Glutamatergic neuron (in vitro differentiated cells): ENCODE measurements around the gene CACNA1D. TPM values are rescaled to one million over a fixed set of nuclear protein-coding genes. Genes with fewer than 3 reads are reported as not detected.
"Not testable (repeated sequence)": the region's sequence is repeated elsewhere in the genome, so short reads cannot be mapped to it uniquely, and the experiment has no call there.

ENCODE experiments used
- DNase-seq: peaks from one replicate; pipeline ENCODE4 v3.0.0; 2022
- H3K27ac Mint-ChIP-seq: one replicate; pipeline ENCODE4 v1.8.0; 2020; ENCODE audit warnings: mild to moderate bottlenecking, mixed read lengths, inconsistent platforms; ENCODE audit not compliant: unreplicated experiment
- H3K27me3 Mint-ChIP-seq: one replicate; pipeline ENCODE4 v1.8.0; 2020; ENCODE audit warnings: mild to moderate bottlenecking, moderate library complexity, mixed read lengths, inconsistent platforms; ENCODE audit not compliant: unreplicated experiment
- H3K36me3 Mint-ChIP-seq: one replicate; pipeline ENCODE4 v1.8.0; 2020; ENCODE audit warnings: mild to moderate bottlenecking, mixed read lengths, inconsistent platforms; ENCODE audit not compliant: unreplicated experiment
- H3K4me1 Mint-ChIP-seq: one replicate; pipeline ENCODE4 v1.8.0; 2020; ENCODE audit warnings: mild to moderate bottlenecking, low read depth, mixed read lengths, inconsistent platforms; ENCODE audit not compliant: unreplicated experiment
- H3K4me3 Mint-ChIP-seq: one replicate; pipeline ENCODE4 v1.8.0; 2020; ENCODE audit warnings: mild to moderate bottlenecking, mixed read lengths, inconsistent platforms; ENCODE audit not compliant: unreplicated experiment
- H3K9me3 Mint-ChIP-seq: one replicate; pipeline ENCODE4 v1.8.0; 2020; ENCODE audit warnings: mild to moderate bottlenecking, moderate library complexity, mixed read lengths, inconsistent platforms; ENCODE audit not compliant: unreplicated experiment
- total RNA-seq: library from RNA; stranded (reverse); fragmentation: NEBNext Ultra II Directional; extraction: Animal tissue kit (Norgen Biotek cat#: 25700); gene quantifications from one replicate; pipeline ENCODE4 v1.2.1, GENCODE V29; 2021; ENCODE audit not compliant: unreplicated experiment
- TF ChIP-seq, protein P1 (sequence below): fragments of 200-600 bp; sonication (generic); IDR thresholded peaks from one replicate; pipeline ENCODE4 v1.5.0; 2021; ENCODE audit not compliant: partially characterized antibody, unreplicated experiment

The CACNA1D gene
- total RNA-seq, 1 donor from 2014 or later = 5.0 TPM

DNA sequence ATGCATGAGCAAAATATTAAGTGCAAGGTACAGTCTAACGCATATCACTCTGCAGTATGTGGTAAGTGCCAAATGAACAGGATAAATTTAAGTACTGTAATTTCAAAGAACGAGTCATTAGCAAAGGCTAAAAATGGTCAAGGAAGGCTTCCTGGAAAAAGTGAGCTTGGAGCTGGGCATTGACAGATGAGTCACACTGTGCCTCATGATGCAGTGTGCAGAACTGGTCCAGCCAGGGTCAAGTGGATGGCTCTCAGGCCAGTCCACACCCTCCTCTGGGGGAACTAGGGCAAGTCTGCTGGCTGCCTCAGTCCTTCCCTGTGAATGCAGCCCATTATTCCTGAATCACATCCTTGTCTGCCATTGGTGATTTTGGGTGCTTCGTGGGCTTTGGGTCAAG, 76.3 kb downstream of the CACNA1D start:
- no peaks in the 10 kb centered on the region for H3K36me3 Mint-ChIP-seq
- DNase-seq = no peak
- TF ChIP-seq, protein P1, sequence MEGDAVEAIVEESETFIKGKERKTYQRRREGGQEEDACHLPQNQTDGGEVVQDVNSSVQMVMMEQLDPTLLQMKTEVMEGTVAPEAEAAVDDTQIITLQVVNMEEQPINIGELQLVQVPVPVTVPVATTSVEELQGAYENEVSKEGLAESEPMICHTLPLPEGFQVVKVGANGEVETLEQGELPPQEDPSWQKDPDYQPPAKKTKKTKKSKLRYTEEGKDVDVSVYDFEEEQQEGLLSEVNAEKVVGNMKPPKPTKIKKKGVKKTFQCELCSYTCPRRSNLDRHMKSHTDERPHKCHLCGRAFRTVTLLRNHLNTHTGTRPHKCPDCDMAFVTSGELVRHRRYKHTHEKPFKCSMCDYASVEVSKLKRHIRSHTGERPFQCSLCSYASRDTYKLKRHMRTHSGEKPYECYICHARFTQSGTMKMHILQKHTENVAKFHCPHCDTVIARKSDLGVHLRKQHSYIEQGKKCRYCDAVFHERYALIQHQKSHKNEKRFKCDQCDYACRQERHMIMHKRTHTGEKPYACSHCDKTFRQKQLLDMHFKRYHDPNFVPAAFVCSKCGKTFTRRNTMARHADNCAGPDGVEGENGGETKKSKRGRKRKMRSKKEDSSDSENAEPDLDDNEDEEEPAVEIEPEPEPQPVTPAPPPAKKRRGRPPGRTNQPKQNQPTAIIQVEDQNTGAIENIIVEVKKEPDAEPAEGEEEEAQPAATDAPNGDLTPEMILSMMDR = no peak
- H3K27ac Mint-ChIP-seq = no peak overlapping the region
- H3K4me1 Mint-ChIP-seq = peaks cover 2% of the 10 kb centered on the region
- H3K27me3 Mint-ChIP-seq = peaks cover 3% of the 10 kb centered on the region
- H3K4me3 Mint-ChIP-seq = no peak overlapping the region
- H3K9me3 Mint-ChIP-seq = peaks cover 2% of the 10 kb centered on the region

DNA sequence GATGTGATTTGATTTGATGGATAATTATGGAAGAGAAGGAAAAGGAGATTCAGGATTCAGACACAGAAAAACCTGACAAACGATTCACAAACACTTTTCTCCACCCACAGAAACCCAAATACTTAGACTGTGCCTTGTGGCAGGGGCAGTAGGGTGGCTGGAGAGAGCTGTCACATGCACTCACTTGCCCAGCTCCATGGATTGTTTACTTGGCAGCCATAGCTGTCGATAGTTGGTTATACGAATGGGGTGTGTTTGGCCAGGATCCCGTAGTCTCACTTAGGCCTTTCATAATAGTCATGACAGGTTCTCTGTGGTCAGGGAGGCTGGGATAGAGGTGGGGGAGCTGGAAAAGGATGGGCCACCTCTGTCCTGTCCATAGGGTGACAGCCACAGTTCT, 76.9 kb downstream of the CACNA1D start:
- TF ChIP-seq, protein P1 = no peak
- Mint-ChIP-seq H3K27me3 (peaks cover 3% of the 10 kb centered on the region), H3K36me3 (no peaks in the 10 kb centered on the region), H3K4me3 (no peak overlapping the region), H3K9me3 (peaks cover 2% of the 10 kb centered on the region), H3K4me1 (peaks cover 2% of the 10 kb centered on the region), H3K27ac (no peak overlapping the region)
- DNase-seq = no peak

DNA sequence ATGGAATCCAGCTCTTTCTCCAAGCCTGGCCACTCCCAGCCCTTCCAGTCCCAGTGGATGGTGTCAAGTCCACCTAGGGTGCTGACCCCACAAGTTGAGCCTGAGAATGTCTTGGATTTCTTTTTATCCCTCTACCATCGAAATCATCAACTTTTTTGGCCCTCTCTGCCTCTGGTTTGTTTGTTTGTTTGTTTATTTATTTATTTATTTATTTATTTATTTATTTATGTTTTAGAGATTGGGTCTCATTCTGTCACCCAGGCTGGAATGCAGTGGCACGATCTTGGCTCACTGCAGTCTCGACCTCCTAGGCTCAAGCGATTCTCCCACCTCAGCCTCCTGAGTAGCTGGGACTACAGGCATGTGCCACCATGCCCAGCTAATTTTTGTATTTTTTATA, 77.8 kb downstream of the CACNA1D start:
- H3K36me3 Mint-ChIP-seq, H3K9me3 Mint-ChIP-seq, H3K4me3 Mint-ChIP-seq, H3K27me3 Mint-ChIP-seq, H3K27ac Mint-ChIP-seq, H3K4me1 Mint-ChIP-seq, DNase-seq: not testable (repeated sequence)

DNA sequence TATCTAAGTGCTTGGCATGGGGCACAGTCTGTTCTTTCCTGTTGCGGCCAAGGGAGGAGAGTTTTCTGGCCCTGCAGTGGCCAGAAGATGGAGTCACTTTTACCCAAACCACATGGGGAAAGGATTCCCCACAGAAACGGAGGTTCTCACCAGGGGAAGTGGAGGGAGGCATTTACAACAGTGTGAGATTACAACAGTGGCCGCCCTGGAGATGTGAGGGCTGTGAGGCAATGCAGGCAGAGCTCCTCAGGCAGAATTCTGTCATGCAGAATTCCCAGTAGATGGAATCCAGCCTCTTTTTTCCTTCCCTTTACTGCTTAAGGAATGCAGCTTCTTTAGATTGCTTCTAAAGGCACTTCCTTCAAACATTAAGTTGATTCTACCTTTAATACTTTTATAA, 83.1 kb downstream of the CACNA1D start:
- Mint-ChIP-seq H3K4me1 (no peaks in the 10 kb centered on the region), H3K36me3 (no peaks in the 10 kb centered on the region), H3K9me3 (no peaks in the 10 kb centered on the region), H3K27ac (no peak overlapping the region), H3K4me3 (no peak overlapping the region), H3K27me3 (peaks cover 3% of the 10 kb centered on the region)
- TF ChIP-seq, protein P1 = no peak
- DNase-seq = no peak

DNA sequence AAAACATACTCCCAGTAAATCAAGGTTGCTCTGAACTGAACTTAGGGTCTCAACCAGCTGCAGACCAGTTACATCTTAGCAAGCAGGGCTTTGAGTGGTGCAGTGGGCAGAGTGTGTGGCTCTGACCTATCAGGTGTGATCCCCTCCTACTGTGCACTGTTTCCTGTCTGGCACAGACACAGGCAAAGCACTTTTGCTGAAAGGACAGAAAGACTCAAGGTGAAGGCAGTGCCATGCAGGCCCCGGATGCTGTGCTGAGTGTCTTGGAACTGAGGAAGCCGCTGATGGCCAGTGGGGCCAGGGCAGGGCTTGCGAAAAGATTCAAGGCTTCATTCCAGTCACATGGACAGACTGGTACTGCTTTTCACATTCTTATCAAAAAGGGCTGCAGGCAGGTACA, 85.2 kb downstream of the CACNA1D start:
- H3K27me3 Mint-ChIP-seq = peaks cover 3% of the 10 kb centered on the region
- H3K9me3 Mint-ChIP-seq = no peaks in the 10 kb centered on the region
- H3K27ac Mint-ChIP-seq = no peak overlapping the region
- no peak overlapping the region for H3K4me3 Mint-ChIP-seq
- no peaks in the 10 kb centered on the region for H3K36me3 Mint-ChIP-seq
- DNase-seq = no peak
- H3K4me1 Mint-ChIP-seq = no peaks in the 10 kb centered on the region
- TF ChIP-seq, protein P1 = no peak

DNA sequence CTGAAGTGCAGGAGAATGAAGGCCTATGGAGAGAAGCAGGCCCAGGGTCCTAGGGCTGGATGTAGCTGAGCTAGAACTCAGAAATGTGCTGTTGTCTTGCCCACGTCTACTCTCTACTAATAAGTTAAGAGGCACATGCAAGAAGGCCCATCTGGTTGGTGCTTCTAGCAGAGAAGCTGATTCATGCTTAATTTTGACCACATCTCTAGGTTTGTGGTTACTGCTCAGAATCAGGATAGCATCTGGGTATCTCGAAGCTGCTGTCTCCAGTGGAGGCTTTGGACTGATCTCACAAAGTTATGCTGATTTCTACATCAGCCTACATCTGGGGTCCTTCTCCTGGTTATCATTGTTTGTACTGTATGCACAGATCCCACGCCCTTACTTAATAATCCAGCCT, 87.3 kb downstream of the CACNA1D start:
- no peaks in the 10 kb centered on the region for H3K27me3 Mint-ChIP-seq
- no peaks in the 10 kb centered on the region for H3K9me3 Mint-ChIP-seq
- no peak for DNase-seq
- no peaks in the 10 kb centered on the region for H3K36me3 Mint-ChIP-seq
- no peaks in the 10 kb centered on the region for H3K4me1 Mint-ChIP-seq
- no peak overlapping the region for H3K4me3 Mint-ChIP-seq
- TF ChIP-seq, protein P1 = no peak
- H3K27ac Mint-ChIP-seq = no peak overlapping the region
